T-helper 1 cell treated with Interleukin-12 subunit alpha and Interleukin-12 subunit beta and Interleukin-4 antibody, amounts not matched to agents 30 μg/mL and 1 μg/mL, for 36 hours (primary cell): Measurements from ENCODE around the gene ANKRD10.
"Not testable (repeated sequence)": the region's sequence is repeated elsewhere in the genome, so short reads cannot be mapped to it uniquely, and the experiment has no call there.

Experiments used
- H3K27ac Mint-ChIP-seq: one replicate; pipeline ENCODE4 v1.8.0; 2021; ENCODE audit warnings: mild to moderate bottlenecking, mixed read lengths
- H3K27me3 Mint-ChIP-seq: one replicate; pipeline ENCODE4 v1.8.0; 2021; ENCODE audit warnings: low read depth, mixed read lengths
- H3K36me3 Mint-ChIP-seq: one replicate; pipeline ENCODE4 v1.8.0; 2021; ENCODE audit warnings: low read depth, mixed read lengths
- H3K4me1 Mint-ChIP-seq: one replicate; pipeline ENCODE4 v1.8.0; 2021; ENCODE audit warnings: low read depth, mixed read lengths
- H3K4me3 Mint-ChIP-seq: one replicate; pipeline ENCODE4 v1.8.0; 2021; ENCODE audit warnings: mild to moderate bottlenecking, moderate library complexity, mixed read lengths
- H3K9me3 Mint-ChIP-seq: one replicate; pipeline ENCODE4 v1.8.0; 2021; ENCODE audit warnings: mixed read lengths

The ANKRD10 gene

GRCh38 chr13:110855363-110855762, 59.5 kb downstream of the ANKRD10 start:
- Mint-ChIP-seq H3K9me3 (peaks cover 10% of the 10 kb centered on the region), H3K4me3 (no peak overlapping the region), H3K4me1 (peaks cover 5% of the 10 kb centered on the region), H3K27me3 (peaks cover 16% of the 10 kb centered on the region), H3K27ac (no peak overlapping the region), H3K36me3 (no peaks in the 10 kb centered on the region)

- no peak overlapping the region for H3K27ac Mint-ChIP-seq
- H3K9me3 Mint-ChIP-seq = peaks cover 10% of the 10 kb centered on the region
- peaks cover 5% of the 10 kb centered on the region for H3K4me1 Mint-ChIP-seq
- H3K4me3 Mint-ChIP-seq = no peak overlapping the region
- H3K27me3 Mint-ChIP-seq = peaks cover 21% of the 10 kb centered on the region
- no peaks in the 10 kb centered on the region for H3K36me3 Mint-ChIP-seq
These were observed 60.0 kb downstream of the ANKRD10 start for GRCh38 chr13:110854866-110855265.

DNA sequence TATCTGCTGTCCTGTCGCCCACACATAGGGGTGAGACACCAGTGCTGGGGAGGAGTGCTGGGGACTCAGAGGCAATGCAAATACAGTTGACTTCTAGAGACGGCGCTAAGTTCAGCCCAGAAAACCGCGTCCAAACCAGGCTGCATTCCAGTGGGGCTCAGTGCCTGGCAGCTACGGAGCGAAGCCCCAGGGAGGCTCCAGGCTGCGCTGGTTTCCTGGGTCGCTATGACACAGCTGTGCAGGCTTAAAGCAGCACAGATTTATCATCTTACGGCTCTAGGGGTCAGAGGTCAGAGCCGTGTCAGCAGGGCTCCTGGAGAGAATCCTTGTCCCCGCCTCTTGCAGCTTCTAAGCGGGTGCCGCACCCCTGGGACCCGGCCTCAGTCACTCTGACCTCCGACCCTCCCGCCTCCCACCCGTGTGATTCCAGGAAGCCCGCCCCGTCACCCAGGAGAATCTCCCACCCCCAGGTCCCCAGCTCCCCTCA, 61.6 kb downstream of the ANKRD10 start:
- no peaks in the 10 kb centered on the region for H3K36me3 Mint-ChIP-seq
- H3K27me3 Mint-ChIP-seq = peaks cover 30% of the 10 kb centered on the region
- H3K9me3 Mint-ChIP-seq = peaks cover 10% of the 10 kb centered on the region
- H3K4me1 Mint-ChIP-seq = peaks cover 5% of the 10 kb centered on the region
- H3K4me3 Mint-ChIP-seq = no peak overlapping the region
- no peak overlapping the region for H3K27ac Mint-ChIP-seq

DNA sequence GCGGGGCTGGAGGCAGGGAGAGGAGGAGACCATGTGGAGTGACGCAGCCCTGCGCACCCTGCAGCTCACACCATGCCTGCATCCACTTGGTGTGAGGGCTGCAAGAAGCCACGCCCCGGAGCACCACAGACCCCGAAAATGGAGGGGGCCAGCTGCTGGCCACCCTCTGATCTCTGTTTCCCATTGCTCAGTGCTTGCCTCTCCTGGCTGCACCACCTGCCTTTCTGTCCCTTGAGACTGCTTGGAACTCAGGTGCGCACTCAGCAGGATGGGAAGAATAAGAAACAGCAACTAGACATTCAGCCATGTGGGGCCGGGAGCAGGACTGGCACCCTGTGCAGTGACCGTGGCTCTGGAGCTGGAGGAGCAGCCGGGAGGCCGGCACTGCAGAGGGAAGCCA, 64.0 kb downstream of the ANKRD10 start:
- no peak overlapping the region for H3K4me3 Mint-ChIP-seq
- H3K9me3 Mint-ChIP-seq = no peaks in the 10 kb centered on the region
- peaks cover 36% of the 10 kb centered on the region for H3K27me3 Mint-ChIP-seq
- no peaks in the 10 kb centered on the region for H3K36me3 Mint-ChIP-seq
- no peak overlapping the region for H3K27ac Mint-ChIP-seq
- H3K4me1 Mint-ChIP-seq = no peaks in the 10 kb centered on the region

GRCh38 chr13:110850006-110850405, 64.9 kb downstream of the ANKRD10 start:
- Mint-ChIP-seq H3K27me3 (peaks cover 44% of the 10 kb centered on the region), H3K9me3 (no peaks in the 10 kb centered on the region), H3K4me1 (no peaks in the 10 kb centered on the region), H3K36me3 (no peaks in the 10 kb centered on the region), H3K4me3 (no peak overlapping the region), H3K27ac (no peak overlapping the region)

DNA sequence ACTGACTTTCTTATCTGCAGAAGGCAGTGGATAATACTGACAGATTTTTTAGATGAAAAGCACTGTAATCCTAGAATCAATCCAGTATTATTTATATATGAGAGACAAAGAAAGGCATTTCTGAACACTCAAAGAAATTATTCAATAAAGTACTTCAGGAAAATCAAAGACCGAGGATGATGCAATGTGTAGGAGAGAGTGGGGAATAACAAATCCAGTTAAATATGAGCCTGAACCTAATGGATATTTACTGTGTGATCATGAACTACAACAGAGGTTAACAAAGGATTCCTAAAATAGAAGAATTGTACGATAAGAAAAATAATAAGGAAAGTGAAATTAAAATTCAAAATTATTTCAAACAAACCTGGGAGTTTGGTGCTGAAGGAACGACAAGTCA, 69.3 kb downstream of the ANKRD10 start:
- Mint-ChIP-seq H3K4me3 (no peak overlapping the region), H3K27ac (no peak overlapping the region), H3K9me3 (no peaks in the 10 kb centered on the region), H3K4me1 (no peaks in the 10 kb centered on the region), H3K27me3 (peaks cover 56% of the 10 kb centered on the region), H3K36me3 (no peaks in the 10 kb centered on the region)

GRCh38 chr13:110841846-110842245, 73.0 kb downstream of the ANKRD10 start:
- peaks cover 48% of the 10 kb centered on the region for H3K27me3 Mint-ChIP-seq
- no peak overlapping the region for H3K4me3 Mint-ChIP-seq
- H3K9me3 Mint-ChIP-seq = no peaks in the 10 kb centered on the region
- no peaks in the 10 kb centered on the region for H3K36me3 Mint-ChIP-seq
- H3K27ac Mint-ChIP-seq = no peak overlapping the region
- no peaks in the 10 kb centered on the region for H3K4me1 Mint-ChIP-seq

DNA sequence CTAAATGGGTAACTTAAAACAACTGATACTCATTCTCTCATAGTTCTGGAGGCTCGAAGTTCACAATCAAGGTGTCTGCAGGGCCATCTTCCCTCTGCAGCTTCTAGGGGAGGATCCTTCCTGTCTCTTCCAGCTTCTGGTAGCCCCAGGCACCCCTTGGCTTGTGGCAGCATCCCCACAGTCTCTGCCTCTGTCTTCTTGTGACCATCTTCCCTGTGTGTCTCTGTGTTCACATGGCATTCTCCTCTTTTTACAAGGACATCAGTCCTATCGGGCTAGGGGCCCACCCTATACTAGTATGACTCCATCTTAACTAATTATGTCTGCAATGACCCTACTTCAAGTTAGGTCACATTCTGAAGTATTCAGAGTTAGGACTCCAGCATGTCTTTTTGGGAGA, 73.5 kb downstream of the ANKRD10 start:
- Mint-ChIP-seq H3K4me3 (no peak overlapping the region), H3K4me1 (no peaks in the 10 kb centered on the region), H3K27ac (no peak overlapping the region), H3K36me3 (no peaks in the 10 kb centered on the region), H3K27me3 (peaks cover 50% of the 10 kb centered on the region), H3K9me3 (no peaks in the 10 kb centered on the region)

DNA sequence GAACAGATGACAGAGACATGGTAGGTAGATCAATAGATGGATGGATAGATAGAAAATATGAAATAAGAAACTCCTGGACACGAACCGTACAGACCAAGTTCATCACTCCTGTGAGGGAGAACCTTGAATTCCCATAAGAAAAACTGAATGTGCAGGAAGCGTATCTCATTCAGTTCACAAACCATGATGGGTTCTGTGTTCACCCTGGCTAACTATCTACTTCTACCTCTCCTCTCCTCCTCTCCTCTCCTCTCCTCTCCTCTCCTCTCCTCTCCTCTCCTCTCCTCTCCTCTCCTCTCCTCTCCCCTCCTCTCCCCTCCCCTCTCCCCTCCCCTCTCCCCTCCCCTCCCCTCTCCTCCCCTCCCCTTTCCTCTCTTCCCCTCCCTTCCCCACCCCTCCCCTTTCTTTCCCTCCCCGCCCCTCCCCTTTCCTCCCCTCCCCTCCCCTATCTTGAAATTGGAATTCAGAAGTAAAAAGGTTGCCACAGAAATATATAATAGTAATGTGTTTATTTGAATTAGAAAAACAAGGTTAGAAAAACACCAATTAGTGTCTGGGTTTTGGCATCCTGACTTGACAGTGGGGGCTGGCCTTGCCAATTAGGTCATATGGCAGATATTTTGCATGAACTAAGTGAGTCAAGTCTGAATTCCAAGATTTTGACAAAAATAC, 75.9 kb downstream of the ANKRD10 start:
- no peaks in the 10 kb centered on the region for H3K4me1 Mint-ChIP-seq
- no peaks in the 10 kb centered on the region for H3K9me3 Mint-ChIP-seq
- peaks cover 37% of the 10 kb centered on the region for H3K27me3 Mint-ChIP-seq
- H3K36me3 Mint-ChIP-seq = no peaks in the 10 kb centered on the region
- no peak overlapping the region for H3K4me3 Mint-ChIP-seq
- no peak overlapping the region for H3K27ac Mint-ChIP-seq

- Mint-ChIP-seq H3K27me3 (peaks cover 32% of the 10 kb centered on the region), H3K36me3 (no peaks in the 10 kb centered on the region), H3K4me1 (no peaks in the 10 kb centered on the region), H3K27ac (no peak overlapping the region), H3K4me3 (no peak overlapping the region), H3K9me3 (no peaks in the 10 kb centered on the region)
These were observed 76.8 kb downstream of the ANKRD10 start for GRCh38 chr13:110838116-110838515.

GRCh38 chr13:110837397-110838061, 77.3 kb downstream of the ANKRD10 start:
- not testable (repeated sequence) for H3K9me3 Mint-ChIP-seq, H3K4me3 Mint-ChIP-seq, H3K4me1 Mint-ChIP-seq, H3K27ac Mint-ChIP-seq, H3K36me3 Mint-ChIP-seq
- H3K27me3 Mint-ChIP-seq = peaks cover 32% of the 10 kb centered on the region

GRCh38 chr13:110836605-110836903, 78.3 kb downstream of the ANKRD10 start:
- no peaks in the 10 kb centered on the region for H3K9me3 Mint-ChIP-seq
- peaks cover 29% of the 10 kb centered on the region for H3K27me3 Mint-ChIP-seq
- no peak overlapping the region for H3K27ac Mint-ChIP-seq
- no peaks in the 10 kb centered on the region for H3K36me3 Mint-ChIP-seq
- H3K4me3 Mint-ChIP-seq = no peak overlapping the region
- H3K4me1 Mint-ChIP-seq = no peaks in the 10 kb centered on the region

- no peak overlapping the region for H3K4me3 Mint-ChIP-seq
These were observed 78.9 kb downstream of the ANKRD10 start for GRCh38 chr13:110835721-110836604.

DNA sequence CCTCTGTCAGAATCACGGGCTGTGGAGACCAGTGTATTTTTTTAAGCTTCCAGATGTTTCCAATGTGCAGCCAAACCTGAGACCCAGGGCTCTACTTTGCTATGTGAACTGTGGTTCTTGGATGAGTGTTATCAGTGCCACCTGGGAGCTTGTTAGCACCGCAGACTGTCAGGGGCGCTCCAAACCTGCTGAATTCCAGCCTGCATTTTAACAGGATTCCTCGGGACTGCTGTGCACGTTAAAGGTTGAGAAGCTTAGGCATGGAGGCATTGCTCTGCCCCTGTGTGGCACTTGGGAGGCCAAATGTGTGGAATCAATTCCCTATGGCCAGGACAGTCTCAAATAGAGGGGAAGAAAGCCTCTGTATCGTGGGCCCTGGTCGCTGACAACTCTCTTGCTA, 80.3 kb downstream of the ANKRD10 start:
- Mint-ChIP-seq H3K4me3 (no peak overlapping the region), H3K27me3 (peaks cover 15% of the 10 kb centered on the region), H3K36me3 (no peaks in the 10 kb centered on the region), H3K27ac (no peak overlapping the region), H3K9me3 (no peaks in the 10 kb centered on the region), H3K4me1 (no peaks in the 10 kb centered on the region)

More at GRCh38 chr13:110835721-110836604, 78.9 kb downstream of the ANKRD10 start:
- H3K36me3 Mint-ChIP-seq = no peaks in the 10 kb centered on the region
- no peak overlapping the region for H3K27ac Mint-ChIP-seq
- H3K27me3 Mint-ChIP-seq = peaks cover 23% of the 10 kb centered on the region
- no peaks in the 10 kb centered on the region for H3K4me1 Mint-ChIP-seq
- H3K9me3 Mint-ChIP-seq = no peaks in the 10 kb centered on the region

- Mint-ChIP-seq H3K4me3 (no peak overlapping the region), H3K27ac (no peak overlapping the region), H3K27me3 (peaks cover 14% of the 10 kb centered on the region), H3K9me3 (no peaks in the 10 kb centered on the region), H3K4me1 (no peaks in the 10 kb centered on the region), H3K36me3 (no peaks in the 10 kb centered on the region)
These were observed 82.3 kb downstream of the ANKRD10 start for GRCh38 chr13:110832531-110832930.
